Measurements from ENCODE around the gene CH25H.
A peak's percentile ranks its signal among the peaks of the same experiment; 100 is the strongest.
"Not testable (repeated sequence)": the region's sequence is repeated elsewhere in the genome, so short reads cannot be mapped to it uniquely, and the experiment has no call there.

Gene CH25H

GRCh38 chr10:89207181-89207800 is at the start of gene CH25H:
Gene CH25H, minus strand, starts transcription at chr10:89207317. Its CDS starts 25 bp downstream, at chr10:89207292.
- DNase-seq = peak; percentile 69 to 70

GRCh38 chr10:89256340-89256739 is 49.2 kb upstream of the CH25H start:
- no peak for DNase-seq

GRCh38 chr10:89255793-89256192 is 48.7 kb upstream of the CH25H start:
- no peak for DNase-seq

- DNase-seq = peak in 1 of 2 experiments; percentile 34
These were observed 48.0 kb upstream of the CH25H start for GRCh38 chr10:89255091-89255579.

GRCh38 chr10:89252225-89252585 is 45.1 kb upstream of the CH25H start:
- DNase-seq = no peak

GRCh38 chr10:89251409-89252224 is 44.5 kb upstream of the CH25H start, which contains the start of gene LIPA:
Gene LIPA, minus strand, starts transcription at chr10:89251775. Its CDS starts 4,127 bp downstream, at chr10:89247648.
- DNase-seq = peak; percentile 92 to 94

GRCh38 chr10:89250865-89251408 is 43.8 kb upstream of the CH25H start:
- DNase-seq = no peak

GRCh38 chr10:89248990-89249389 is 41.9 kb upstream of the CH25H start:
- DNase-seq = no peak

GRCh38 chr10:89247623-89248022 is 40.5 kb upstream of the CH25H start:
- DNase-seq = not testable (repeated sequence)

GRCh38 chr10:89245802-89246201 is 38.7 kb upstream of the CH25H start:
- no peak for DNase-seq

- no peak for DNase-seq
These were observed 35.9 kb upstream of the CH25H start for GRCh38 chr10:89242840-89243568.

GRCh38 chr10:89242345-89242684 is 35.2 kb upstream of the CH25H start:
- no peak for DNase-seq

GRCh38 chr10:89241486-89242344 is 34.6 kb upstream of the CH25H start:
- no peak for DNase-seq

GRCh38 chr10:89241026-89241425 is 33.9 kb upstream of the CH25H start:
- DNase-seq = no peak

- no peak for DNase-seq
These were observed 33.4 kb upstream of the CH25H start for GRCh38 chr10:89240519-89240918.

GRCh38 chr10:89238956-89239644 is 32.0 kb upstream of the CH25H start:
- DNase-seq = no peak

- no peak for DNase-seq
These were observed 30.7 kb upstream of the CH25H start for GRCh38 chr10:89237849-89238248.

- DNase-seq = no peak
These were observed 29.2 kb upstream of the CH25H start for GRCh38 chr10:89236226-89236797.

- no peak for DNase-seq
These were observed 28.1 kb upstream of the CH25H start for GRCh38 chr10:89235073-89235798.

GRCh38 chr10:89233033-89233432 is 25.9 kb upstream of the CH25H start:
- DNase-seq = no peak

GRCh38 chr10:89228962-89229361 is 21.8 kb upstream of the CH25H start:
- DNase-seq = no peak
